ENCODE results near the gene MAP4K5. TPM values are rescaled to one million over a fixed set of nuclear protein-coding genes. Genes with fewer than 3 reads are reported as not detected.

Gene MAP4K5
- total RNA-seq, 2 experiments from 2014 or later = 30.9 to 35.0 TPM

DNA sequence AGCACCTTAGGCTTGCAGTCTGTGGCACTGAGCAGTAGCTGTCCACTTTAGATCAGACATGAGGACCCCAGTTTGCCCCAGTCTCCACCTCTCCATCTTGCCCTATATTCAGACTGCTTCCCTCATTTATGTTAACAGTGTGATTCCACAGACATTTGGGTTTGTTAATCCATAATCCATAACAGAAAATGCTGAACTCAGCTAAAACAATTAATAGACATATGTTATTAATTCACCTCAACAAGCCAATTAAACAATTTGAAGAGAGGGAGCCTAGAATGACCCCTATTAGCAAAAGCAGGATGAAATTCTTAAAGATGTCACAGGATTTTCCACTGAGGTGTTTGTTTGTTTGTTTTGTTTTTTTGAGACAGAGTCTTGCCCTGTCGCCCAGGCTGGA, 144.8 kb downstream of the MAP4K5 start:
- Mint-ChIP-seq H3K4me3 (no peak overlapping the region), H3K4me1 (no peaks in the 10 kb centered on the region), H3K27me3 (no peaks in the 10 kb centered on the region), H3K36me3 (peaks cover 2% of the 10 kb centered on the region), H3K9me3 (no peaks in the 10 kb centered on the region), H3K27ac (no peak overlapping the region)
- no peak for DNase-seq

DNA sequence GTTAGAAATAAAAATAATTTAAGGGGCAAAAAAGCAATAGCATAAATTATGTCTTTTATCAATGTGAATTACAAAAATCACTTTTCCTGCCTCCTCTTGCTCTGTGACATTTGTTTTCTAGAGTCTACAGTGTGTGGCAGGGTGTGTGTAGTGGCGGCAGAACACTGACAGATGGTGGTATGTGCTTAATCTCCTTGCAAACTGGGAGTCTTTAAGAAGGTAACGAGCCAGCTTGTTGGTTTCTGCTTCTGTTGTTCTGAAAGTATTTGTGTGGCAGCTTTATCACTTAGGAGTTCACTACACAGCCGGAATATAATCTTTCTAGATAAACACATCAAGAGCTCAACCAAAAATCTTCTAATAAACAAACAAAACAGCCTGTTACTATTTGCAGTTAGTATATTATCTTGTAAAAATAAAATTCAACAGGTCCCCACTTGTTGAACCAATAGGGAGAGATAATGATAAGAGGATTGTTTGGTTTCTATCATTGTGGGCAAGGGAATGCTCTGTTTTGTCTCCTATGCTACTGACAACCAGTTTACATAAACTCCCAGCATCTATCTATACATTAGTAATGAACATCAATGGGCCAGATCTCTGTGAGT, 148.6 kb downstream of the MAP4K5 start:
- H3K9me3 Mint-ChIP-seq = no peaks in the 10 kb centered on the region
- no peaks in the 10 kb centered on the region for H3K36me3 Mint-ChIP-seq
- H3K4me1 Mint-ChIP-seq = no peaks in the 10 kb centered on the region
- no peaks in the 10 kb centered on the region for H3K27me3 Mint-ChIP-seq
- no peak overlapping the region for H3K27ac Mint-ChIP-seq
- no peak overlapping the region for H3K4me3 Mint-ChIP-seq
- DNase-seq = no peak

DNA sequence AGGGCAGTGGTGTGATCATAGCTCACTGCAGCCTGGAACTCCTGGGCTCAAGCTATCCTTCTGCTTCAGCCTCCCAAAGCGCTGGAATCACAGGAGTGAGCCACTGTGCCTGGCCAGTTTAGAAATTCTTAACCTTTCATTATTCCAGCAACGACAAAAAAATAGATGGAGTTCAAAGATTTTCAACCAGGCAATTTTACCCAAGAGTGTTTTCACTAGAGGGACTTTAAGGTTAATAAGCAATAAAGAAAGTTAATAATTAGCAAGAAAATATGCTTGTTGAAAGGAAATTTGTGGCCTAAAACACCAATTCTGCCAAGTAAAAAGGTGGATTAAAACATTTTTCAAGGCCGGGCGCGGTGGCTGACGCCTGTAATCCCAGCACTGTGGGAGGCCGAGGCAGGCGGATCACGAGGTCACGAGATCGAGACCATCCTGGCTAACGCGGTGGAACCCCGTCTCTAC, 150.5 kb downstream of the MAP4K5 start:
- Mint-ChIP-seq H3K27ac (no peak overlapping the region), H3K4me3 (no peak overlapping the region), H3K4me1 (no peaks in the 10 kb centered on the region), H3K36me3 (no peaks in the 10 kb centered on the region), H3K9me3 (no peaks in the 10 kb centered on the region), H3K27me3 (no peaks in the 10 kb centered on the region)
- no peak for DNase-seq

DNA sequence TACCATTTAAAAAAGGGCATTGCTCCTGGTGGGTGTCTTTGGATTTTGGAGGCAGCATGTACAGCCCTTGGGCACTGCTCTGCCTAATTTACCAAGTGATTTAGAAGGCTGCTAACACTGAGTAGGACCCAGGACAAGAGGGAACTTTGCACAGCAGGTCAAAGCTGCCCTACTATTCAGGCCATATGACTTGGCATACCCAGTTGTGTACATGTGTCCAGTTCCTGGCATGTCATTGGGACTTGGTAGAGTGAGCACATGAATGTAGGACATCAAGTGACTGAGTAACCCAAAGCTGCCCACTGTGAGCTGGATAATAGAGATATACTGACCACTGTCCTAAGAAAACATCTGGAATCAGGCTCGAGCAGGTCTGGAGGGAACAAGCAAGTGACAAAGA, 151.4 kb downstream of the MAP4K5 start:
- no peak overlapping the region for H3K27ac Mint-ChIP-seq
- no peak for DNase-seq
- H3K4me1 Mint-ChIP-seq = no peaks in the 10 kb centered on the region
- H3K36me3 Mint-ChIP-seq = no peaks in the 10 kb centered on the region
- no peaks in the 10 kb centered on the region for H3K27me3 Mint-ChIP-seq
- H3K4me3 Mint-ChIP-seq = no peak overlapping the region
- no peaks in the 10 kb centered on the region for H3K9me3 Mint-ChIP-seq

DNA sequence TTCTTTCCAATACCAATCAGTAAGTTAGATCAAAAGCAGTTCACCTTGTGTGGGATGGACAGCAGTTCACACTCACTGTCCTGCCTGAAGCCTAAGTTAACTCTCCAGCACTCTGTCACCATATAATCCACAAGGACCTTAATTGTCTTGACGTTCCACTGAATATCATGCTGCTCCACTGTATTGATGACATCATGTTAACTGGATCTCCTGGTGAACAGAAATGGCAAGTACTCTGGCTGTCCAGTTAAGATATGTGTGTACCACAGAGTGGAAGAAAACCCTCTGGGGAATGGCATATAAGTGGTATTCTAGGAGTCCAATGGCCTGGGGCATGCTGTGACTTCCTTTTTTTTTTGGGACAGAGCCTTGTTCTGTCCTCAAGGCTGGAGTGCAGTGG, 151.9 kb downstream of the MAP4K5 start:
- Mint-ChIP-seq H3K27ac (no peak overlapping the region), H3K9me3 (no peaks in the 10 kb centered on the region), H3K4me3 (no peak overlapping the region), H3K4me1 (no peaks in the 10 kb centered on the region), H3K36me3 (no peaks in the 10 kb centered on the region), H3K27me3 (no peaks in the 10 kb centered on the region)
- DNase-seq = no peak

DNA sequence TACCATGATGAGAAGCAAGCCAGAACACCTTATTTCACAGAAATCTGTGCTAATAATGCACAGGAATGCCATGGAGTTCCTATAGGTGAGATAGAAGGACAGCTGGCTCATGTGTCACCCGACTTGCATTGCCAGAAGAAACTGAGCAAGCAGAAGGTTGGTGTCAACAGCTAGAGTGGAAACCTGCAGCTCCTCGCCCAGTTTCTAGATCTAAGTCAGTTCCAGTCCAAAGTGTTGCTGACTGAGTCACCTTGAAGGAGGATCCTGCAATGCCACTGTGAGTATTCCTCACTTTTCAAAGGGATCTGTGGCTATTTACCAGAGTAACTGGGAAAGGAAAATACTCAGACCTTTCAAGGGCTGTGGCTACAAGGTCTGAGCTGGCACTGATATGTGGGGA, 152.8 kb downstream of the MAP4K5 start:
- no peak for DNase-seq
- H3K4me1 Mint-ChIP-seq = no peaks in the 10 kb centered on the region
- H3K27me3 Mint-ChIP-seq = no peaks in the 10 kb centered on the region
- no peak overlapping the region for H3K4me3 Mint-ChIP-seq
- no peak overlapping the region for H3K27ac Mint-ChIP-seq
- H3K9me3 Mint-ChIP-seq = no peaks in the 10 kb centered on the region
- no peaks in the 10 kb centered on the region for H3K36me3 Mint-ChIP-seq

DNA sequence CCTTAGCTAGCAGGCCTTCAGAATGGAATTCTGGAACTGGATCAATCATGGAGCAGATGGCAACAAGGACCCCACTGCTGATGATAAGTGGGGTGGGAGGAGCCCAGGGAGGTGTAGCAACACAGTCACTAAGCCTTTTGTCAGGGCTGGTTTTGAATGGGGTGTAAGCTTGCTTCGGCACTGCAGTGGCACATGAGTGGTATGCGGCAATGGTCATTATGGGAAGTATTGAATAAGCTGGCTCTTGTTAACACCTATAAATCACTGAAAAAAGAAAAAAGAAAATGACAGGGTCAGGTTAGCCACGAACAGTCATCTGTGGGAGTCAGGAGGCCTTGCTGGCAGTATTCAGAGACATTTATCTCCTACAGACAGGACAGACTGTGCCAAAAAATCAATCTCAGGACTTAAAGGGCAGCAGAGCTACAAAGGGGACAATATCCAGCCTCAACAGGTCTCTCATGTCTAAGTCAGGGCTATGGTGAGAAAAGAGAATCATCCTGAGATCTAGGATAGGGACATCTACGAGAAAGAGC, 154.8 kb downstream of the MAP4K5 start:
- Mint-ChIP-seq H3K36me3 (no peaks in the 10 kb centered on the region), H3K4me1 (peaks cover 3% of the 10 kb centered on the region), H3K4me3 (no peak overlapping the region), H3K27ac (no peak overlapping the region), H3K27me3 (no peaks in the 10 kb centered on the region), H3K9me3 (no peaks in the 10 kb centered on the region)
- DNase-seq = no peak

DNA sequence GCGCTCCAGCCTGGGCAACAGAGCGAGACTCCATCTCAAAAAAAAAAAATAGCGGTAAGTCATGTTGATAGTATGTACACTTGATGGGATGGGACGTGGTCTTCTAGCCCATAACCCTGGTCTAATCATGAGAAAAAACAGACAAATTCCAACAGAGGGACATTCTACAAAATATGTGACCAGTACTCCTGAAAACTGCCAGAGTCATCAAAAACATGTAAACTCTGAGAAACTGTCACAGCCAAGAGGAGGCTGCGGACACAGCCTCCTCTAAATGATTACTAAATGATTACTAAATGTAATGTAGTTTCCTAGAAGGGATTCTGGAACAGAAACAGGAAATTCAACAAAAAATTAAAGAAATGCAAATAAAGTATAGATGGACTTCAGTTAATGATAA, 156.6 kb downstream of the MAP4K5 start:
- no peak overlapping the region for H3K4me3 Mint-ChIP-seq

DNA sequence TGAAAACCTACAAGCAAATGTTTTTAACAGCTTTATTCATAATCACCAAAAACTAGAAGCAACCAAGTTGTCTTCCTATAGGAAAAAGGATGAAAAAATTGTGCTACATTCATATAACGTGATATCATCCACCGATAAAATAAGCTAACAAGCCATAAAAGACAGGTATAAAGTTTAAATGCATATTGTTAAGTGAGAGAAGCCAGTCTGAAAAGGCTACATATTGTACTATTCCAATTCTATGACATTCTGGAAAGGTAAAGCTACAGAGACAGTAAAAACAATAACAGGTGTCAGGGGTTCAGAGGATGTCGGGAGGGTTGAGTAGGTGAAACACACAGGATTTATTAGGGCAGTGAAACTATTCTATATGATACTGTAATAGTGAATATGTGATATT, 158.4 kb downstream of the MAP4K5 start:
- no peaks in the 10 kb centered on the region for H3K36me3 Mint-ChIP-seq
- no peaks in the 10 kb centered on the region for H3K9me3 Mint-ChIP-seq
- DNase-seq = no peak
- no peak overlapping the region for H3K27ac Mint-ChIP-seq
- no peak overlapping the region for H3K4me3 Mint-ChIP-seq
- no peaks in the 10 kb centered on the region for H3K27me3 Mint-ChIP-seq
- peaks cover 3% of the 10 kb centered on the region for H3K4me1 Mint-ChIP-seq

More for the DNA sequence above, 156.6 kb downstream of the MAP4K5 start:
- Mint-ChIP-seq H3K9me3 (no peaks in the 10 kb centered on the region), H3K27ac (no peak overlapping the region), H3K36me3 (no peaks in the 10 kb centered on the region), H3K27me3 (no peaks in the 10 kb centered on the region), H3K4me1 (peaks cover 3% of the 10 kb centered on the region)
- DNase-seq = no peak

DNA sequence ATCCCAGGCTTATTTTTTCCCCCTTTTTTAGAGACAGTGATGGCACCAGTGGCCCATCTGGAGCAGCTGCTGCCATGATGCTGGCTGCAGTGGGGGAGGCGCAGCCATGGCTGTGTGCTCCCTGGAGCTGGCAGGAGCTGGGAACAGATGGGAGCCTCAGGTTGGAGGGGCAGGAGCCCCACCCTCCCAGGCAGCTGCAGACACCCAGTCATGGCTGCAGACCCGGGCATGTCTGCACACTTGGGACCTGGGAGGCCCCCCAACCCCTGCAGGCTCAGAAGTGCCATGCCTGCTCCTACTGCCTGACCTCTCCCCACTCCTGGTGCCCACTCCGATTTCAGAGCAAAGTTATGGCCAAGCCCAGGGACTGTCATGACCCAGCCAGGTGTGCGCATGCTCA, 160.8 kb downstream of the MAP4K5 start:
- no peak overlapping the region for H3K4me3 Mint-ChIP-seq
- H3K9me3 Mint-ChIP-seq = no peaks in the 10 kb centered on the region
- H3K27me3 Mint-ChIP-seq = no peaks in the 10 kb centered on the region
- H3K4me1 Mint-ChIP-seq = peaks cover 13% of the 10 kb centered on the region
- no peak for DNase-seq
- H3K27ac Mint-ChIP-seq = no peak overlapping the region
- no peaks in the 10 kb centered on the region for H3K36me3 Mint-ChIP-seq

Other genes with a start within 250 kb of the MAP4K5 start
- gene L2HGDH, start 220.3 kb downstream of the MAP4K5 start, total RNA-seq = 10 to 100 TPM; 21.1 to 21.6 TPM
- gene DMAC2L, start 220.2 kb downstream of the MAP4K5 start, total RNA-seq = 10 to 100 TPM; 14.5 to 18.1 TPM
- gene CDKL1, start 135.7 kb downstream of the MAP4K5 start, total RNA-seq = 1 to 10 TPM; 6.5 to 7.4 TPM
- gene ATL1, start 27.6 kb upstream of the MAP4K5 start, total RNA-seq = 1 to 10 TPM in 1 of 2 experiments, under 1 TPM in 1; 0.60 to 1.4 TPM
- gene SAV1, start 135.7 kb upstream of the MAP4K5 start, total RNA-seq = 10 to 100 TPM; 14.4 to 15.2 TPM